DMS79 (cell line): ENCODE data around the gene PAPSS2.
"Not testable (repeated sequence)": the region's sequence is repeated elsewhere in the genome, so short reads cannot be mapped to it uniquely, and the experiment has no call there.

Experiments
- DNase-seq: peaks from one replicate; lab custom pipeline; 2025; lab: John Stamatoyannopoulos, UW

Gene PAPSS2

GRCh38 chr10:87659571-87660483 is at the start of gene PAPSS2:
Gene PAPSS2 (plus strand): TSS chr10:87659878. CDS start chr10:87659982, 104 bp downstream.
- peak; percentile 0 for DNase-seq

- DNase-seq = not testable (repeated sequence)
Observed at GRCh38 chr10:87611341-87611740, 48.3 kb upstream of the PAPSS2 start.

GRCh38 chr10:87612115-87612514 is 47.6 kb upstream of the PAPSS2 start:
- DNase-seq = no peak

GRCh38 chr10:87613751-87614150 is 45.9 kb upstream of the PAPSS2 start:
- DNase-seq = no peak

DNA sequence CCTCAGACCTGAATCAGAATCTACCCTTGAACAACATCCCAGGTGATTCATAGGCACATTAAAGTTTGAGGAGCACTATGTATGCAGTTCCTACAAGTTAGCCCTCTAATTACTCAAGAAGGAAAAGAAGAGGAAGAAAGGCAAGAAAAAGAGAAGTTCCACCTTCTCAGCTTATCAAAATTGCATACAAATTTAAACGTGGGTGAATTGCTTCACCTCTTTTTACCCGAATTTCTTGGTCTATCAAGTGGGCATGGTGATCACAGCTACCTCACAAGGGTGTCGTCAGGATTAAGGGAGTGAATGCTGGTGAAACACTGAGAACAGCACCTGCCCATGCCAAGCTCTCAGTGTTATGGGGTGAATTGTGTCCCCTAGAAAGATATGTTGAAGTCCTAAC is 43.8 kb upstream of the PAPSS2 start:
- DNase-seq = no peak

- no peak for DNase-seq
Observed at GRCh38 chr10:87617503-87617902, 42.2 kb upstream of the PAPSS2 start.

DNA sequence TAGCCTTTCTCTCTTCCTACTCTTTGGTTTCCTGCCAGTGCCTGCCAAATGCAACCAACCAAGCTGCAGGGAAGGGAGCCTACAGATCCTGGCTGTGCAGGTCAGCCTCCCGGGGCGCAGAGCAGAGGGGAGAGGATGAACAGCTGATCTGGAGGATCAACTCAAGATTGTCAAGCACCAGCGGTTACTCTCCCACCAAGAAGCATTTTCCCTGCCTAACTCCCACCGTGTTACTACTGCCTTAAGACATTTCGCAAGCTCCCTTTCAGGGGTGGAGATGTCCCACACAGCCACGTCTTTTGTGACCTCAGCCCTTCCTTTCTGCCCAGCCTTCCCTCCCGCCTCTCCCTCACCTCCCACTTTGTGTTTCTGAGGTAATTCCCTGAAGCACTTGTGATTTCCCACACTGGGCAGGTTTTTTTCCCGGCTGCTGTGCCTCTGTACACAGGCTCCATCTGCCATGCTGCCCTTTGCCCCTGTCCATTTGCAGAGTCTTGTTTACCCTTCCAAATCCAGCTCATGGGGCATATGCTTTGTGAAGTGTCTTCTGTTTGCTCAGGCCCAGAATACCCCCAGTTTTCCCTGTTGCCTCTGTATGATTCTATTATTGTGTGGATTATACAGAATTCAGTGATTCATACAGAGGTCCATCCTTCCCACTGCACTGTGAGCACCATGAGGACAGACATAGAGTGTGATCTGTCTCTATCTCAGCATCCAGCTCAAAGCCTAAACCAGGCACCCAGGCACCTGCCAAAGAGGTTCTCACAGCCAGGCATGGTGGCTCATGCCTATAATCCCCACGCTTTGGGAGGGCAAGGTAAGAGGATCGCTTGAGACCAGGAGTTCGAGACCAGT is 40.9 kb upstream of the PAPSS2 start:
- no peak for DNase-seq

DNA sequence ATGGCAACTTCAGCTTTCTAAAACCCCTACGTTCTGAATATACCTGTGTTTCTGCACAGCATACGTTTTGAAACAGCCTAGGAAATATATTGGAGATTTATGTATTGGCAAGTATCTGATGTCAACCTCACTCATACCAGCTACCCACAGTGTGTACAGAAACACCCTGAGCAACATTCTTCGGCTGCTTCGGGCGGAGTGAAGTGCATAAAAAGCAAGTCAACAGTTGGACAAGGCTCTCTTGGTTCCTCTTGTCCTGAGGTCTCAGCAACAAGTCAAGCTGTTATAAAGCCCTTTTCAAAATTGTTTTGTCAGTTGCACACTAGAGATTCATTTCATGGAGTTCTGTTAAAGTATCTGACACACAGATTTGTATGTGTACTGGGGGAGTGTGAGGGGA is 40.0 kb upstream of the PAPSS2 start:
- DNase-seq = no peak

DNA sequence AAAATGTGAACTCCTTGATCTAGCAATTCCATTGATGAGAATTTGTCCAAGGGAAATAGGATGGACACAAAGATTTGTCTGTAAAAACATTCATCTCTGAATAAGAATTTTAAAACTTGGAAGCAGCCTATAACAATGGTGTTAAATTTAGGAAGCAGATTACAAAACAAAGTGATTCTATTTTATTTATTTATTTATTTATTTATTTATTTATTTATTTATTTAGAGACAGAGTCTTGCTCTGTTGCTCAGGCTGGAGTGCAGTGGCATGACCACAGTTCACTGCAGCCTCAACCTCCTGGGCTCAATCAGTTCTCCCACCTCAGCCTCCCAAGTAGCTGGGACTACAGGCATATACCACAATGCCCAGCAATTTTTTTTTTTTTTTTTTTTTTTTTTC is 38.2 kb upstream of the PAPSS2 start:
- DNase-seq = not testable (repeated sequence)

- no peak for DNase-seq
Observed at GRCh38 chr10:87622314-87623004, 37.2 kb upstream of the PAPSS2 start.

DNA sequence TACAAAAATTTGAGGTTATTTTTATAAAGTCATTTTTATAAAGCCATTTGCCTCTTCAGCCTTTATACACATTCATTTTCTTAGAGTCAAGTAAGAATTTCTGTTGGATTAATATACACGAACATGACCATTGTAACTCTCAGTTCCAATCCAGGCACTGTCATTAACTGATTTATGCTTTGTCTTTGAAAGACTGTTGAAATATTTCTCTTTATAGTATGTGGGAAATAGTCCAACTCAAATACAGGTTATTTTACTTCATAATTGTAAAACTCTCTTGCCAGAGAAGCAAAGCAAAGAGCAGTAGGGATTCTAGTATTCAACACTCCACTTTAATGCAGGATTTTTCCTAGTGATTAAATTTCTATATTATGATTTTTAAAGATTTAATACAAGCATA is 36.5 kb upstream of the PAPSS2 start:
- DNase-seq = no peak

DNA sequence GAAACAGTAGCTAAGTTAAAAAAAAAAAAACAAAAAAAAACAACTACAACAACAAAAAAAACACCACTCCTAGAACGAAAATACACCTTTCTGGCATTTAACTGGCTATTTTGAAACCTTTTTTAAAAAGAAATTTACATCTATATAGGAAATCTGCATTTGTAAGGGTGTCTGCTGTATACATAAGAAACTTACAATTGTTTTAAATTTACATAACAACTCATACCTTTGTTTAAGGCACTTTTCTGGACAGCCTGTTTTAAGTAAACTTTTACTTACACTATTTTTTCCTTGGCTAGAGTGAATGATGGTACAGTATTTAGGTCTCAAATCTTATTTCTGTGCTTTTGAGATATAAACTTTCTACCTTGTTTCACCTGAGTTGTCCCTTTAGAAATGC is 34.0 kb upstream of the PAPSS2 start:
- no peak for DNase-seq

- DNase-seq = no peak
Observed at GRCh38 chr10:87626422-87626892, 33.2 kb upstream of the PAPSS2 start.

DNA sequence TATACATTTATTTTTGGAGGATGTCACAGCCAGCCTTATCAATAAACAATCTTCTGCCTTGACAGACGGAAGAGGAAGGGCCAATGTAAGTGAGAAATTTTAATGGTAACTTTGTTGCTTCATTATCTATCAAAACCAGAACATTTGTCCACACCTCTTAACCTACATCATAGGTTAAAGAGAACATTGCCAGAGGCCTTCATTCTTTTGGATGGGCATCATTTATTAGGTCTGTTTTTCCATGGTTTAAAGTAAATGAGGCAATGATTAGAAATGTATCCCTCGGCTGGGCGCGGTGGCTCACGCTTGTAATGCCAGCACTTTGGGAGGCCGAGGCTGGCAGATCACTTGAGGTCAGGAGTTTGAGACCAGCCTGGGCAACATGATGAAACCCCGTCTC is 29.5 kb upstream of the PAPSS2 start:
- DNase-seq = no peak

GRCh38 chr10:87632454-87632853 is 27.2 kb upstream of the PAPSS2 start:
- no peak for DNase-seq

- no peak for DNase-seq
Observed at GRCh38 chr10:87634311-87634710, 25.4 kb upstream of the PAPSS2 start.

DNA sequence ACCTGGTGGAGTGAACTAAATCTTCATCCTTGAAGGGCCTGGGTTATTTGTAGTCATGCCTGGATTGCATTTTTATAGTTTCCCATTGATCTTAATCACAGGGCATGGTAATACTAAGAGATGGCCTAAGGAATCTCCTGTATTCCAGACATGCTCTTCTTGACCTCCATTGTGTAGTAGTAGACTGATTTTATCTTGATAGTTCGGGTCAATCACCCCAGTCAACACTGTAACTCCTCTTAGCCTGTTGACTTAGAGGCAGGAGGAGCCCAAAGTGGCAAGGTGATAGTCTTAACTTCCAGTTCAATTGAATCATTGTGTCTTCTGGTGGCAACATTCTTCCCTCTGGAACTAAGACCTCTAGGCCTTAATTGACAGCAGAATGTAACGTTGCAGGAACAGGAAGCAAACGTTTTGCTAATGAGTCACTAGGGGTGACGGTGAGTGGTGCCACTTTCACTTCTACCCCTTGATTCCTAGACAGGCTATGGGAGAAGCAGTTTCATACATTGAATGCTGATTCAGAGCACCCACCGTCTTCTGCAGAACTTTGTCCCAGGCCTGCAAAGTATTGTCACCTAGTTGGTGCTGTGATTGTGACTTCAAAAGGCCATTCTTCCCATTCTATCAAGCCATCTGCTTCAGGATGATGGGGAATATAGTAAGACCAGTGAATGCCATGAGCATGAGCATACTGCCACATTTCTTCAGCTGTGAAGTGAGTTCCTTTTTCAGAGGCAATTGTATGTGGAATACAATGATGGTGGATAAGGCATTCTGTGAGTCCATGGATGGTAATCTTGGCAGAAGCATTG is 24.0 kb upstream of the PAPSS2 start:
- DNase-seq = no peak

DNA sequence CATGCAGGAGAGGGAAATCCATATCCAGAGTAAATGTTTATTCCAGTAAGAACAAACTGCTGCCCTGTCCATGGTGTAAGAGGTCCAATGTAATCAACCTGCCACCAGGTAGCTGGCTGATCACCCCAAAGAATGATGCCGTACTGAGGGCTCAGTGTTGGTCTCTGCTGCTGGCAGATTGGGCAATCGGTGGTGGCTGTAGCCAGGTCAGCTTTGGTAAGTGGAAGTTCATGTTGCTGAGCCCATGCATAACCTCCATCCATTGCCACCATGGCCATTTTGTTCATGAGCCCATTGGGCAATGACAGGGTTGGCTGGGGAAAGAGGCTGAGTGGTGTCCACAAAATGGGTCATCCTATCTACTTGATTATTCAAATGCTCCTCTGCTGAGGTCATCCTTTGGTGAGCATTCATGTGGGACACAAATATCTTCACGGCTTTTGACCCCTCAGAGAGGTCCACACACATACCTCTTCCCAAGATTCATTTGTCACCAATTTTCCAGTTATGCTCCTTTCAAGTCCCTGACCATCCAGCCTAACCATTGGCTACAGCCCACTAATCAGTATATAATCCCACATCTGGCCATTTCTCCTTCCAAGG is 23.3 kb upstream of the PAPSS2 start:
- DNase-seq = no peak

GRCh38 chr10:87639493-87639892 is 20.2 kb upstream of the PAPSS2 start:
- DNase-seq = no peak

- DNase-seq = no peak
Observed at GRCh38 chr10:87640043-87640442, 19.6 kb upstream of the PAPSS2 start.

- no peak for DNase-seq
Observed at GRCh38 chr10:87642486-87642885, 17.2 kb upstream of the PAPSS2 start.
